ENCODE data around the gene ELAC2.

The ELAC2 gene, protein sequence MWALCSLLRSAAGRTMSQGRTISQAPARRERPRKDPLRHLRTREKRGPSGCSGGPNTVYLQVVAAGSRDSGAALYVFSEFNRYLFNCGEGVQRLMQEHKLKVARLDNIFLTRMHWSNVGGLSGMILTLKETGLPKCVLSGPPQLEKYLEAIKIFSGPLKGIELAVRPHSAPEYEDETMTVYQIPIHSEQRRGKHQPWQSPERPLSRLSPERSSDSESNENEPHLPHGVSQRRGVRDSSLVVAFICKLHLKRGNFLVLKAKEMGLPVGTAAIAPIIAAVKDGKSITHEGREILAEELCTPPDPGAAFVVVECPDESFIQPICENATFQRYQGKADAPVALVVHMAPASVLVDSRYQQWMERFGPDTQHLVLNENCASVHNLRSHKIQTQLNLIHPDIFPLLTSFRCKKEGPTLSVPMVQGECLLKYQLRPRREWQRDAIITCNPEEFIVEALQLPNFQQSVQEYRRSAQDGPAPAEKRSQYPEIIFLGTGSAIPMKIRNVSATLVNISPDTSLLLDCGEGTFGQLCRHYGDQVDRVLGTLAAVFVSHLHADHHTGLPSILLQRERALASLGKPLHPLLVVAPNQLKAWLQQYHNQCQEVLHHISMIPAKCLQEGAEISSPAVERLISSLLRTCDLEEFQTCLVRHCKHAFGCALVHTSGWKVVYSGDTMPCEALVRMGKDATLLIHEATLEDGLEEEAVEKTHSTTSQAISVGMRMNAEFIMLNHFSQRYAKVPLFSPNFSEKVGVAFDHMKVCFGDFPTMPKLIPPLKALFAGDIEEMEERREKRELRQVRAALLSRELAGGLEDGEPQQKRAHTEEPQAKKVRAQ

GRCh38 chr17:13017655-13018459 is at the start of gene ELAC2:
Gene ELAC2, minus strand, starts transcription at chr17:13018027. Its CDS starts 80 bp downstream, at chr17:13017947.
- peak; percentile 99 for DNase-seq (ENCODE audit: low spot score)

GRCh38 chr17:13065032-13065431 is 47.2 kb upstream of the ELAC2 start:
- DNase-seq (ENCODE audit: low spot score): no peak

DNA sequence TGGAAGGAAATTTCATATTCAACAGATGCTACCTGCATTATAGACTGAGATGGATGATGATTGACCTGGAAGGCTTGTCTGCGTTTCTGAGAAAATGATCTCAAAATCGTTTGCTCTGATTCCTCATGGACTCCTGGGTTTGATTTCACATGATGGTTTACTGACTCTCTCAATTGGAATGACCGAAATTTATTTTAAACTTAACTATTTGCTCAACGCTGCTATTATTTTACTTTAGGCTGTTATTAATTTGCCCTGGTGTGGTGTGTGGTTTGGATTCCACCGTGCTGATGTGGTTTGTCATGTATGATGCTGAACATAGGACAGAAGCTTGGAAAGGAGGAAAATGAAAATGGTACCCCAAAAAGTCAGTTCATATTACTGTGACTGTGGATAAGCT is 37.3 kb upstream of the ELAC2 start:
- DNase-seq (ENCODE audit: low spot score): no peak

DNA sequence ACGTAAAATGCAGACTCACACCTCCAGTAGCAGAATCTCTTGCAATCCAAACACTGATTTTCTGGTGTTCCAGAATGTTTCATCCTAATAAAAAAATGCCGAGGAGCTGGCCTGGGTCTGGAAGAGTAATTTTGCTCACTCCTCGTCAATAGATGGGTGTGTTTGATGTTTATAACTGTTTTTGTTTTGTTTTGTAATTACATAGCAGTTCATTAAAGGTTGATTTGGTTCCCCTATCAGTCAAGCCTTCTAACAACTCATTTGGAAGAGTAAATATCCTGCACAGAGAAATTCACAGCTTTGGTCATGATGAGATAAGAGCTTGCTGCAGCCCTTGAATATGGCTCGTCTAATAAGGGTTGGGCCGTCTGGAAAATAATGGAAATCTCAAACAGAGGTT is 36.8 kb upstream of the ELAC2 start:
- DNase-seq (ENCODE audit: low spot score): no peak

- DNase-seq (ENCODE audit: low spot score): no peak
These were observed 34.1 kb upstream of the ELAC2 start for GRCh38 chr17:13051915-13052314.

DNA sequence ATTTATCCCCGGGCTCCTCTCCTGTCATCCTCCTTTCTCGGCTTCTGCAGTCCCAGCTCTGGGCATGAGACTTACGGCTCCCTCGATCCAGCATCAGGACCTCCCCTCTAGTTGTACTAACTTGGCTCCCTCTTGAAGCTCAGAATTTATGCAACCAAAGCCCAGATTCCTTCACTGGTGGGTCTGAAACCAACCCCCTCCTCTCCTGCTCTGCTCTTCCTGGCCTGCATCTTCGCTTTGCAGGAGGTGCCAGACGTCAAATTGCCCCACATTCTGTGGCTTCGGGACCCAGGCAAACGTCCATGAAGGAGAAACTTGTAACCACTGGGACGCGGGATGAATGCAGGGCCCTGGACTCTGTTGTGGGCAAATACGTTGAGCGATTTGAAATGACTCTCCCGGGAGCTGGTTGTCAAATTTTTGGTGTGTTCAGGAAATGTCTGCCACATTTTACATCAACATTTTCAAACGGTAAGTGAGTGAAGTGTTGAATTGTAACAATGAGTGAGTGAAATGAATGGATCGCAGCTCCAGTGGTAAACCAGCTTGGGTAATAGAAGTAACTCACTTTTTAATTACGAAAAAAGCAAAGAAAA is 29.3 kb upstream of the ELAC2 start:
- no peak for DNase-seq (ENCODE audit: low spot score)

DNA sequence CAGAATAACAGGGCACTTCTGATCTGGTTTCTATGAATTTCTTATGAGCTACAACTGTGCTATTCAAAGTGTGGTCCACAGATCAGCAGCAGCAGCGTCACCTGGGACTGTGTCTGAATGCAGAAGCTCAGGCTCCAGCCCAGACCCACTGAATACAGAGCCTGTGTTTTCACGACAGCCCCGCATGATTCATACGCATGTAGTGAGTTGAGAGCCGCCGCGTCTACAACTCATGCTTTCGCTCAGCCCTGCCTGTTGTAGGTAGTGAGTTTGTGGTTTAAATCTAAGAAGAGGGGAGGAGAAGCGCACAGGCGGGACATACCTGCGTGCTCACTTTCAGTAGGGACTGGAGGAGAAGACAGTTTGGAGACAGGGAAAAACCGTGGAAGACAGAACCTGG is 28.5 kb upstream of the ELAC2 start:
- DNase-seq (ENCODE audit: low spot score): no peak

- no peak for DNase-seq (ENCODE audit: low spot score)
These were observed 26.8 kb upstream of the ELAC2 start for GRCh38 chr17:13044572-13045065.

DNA sequence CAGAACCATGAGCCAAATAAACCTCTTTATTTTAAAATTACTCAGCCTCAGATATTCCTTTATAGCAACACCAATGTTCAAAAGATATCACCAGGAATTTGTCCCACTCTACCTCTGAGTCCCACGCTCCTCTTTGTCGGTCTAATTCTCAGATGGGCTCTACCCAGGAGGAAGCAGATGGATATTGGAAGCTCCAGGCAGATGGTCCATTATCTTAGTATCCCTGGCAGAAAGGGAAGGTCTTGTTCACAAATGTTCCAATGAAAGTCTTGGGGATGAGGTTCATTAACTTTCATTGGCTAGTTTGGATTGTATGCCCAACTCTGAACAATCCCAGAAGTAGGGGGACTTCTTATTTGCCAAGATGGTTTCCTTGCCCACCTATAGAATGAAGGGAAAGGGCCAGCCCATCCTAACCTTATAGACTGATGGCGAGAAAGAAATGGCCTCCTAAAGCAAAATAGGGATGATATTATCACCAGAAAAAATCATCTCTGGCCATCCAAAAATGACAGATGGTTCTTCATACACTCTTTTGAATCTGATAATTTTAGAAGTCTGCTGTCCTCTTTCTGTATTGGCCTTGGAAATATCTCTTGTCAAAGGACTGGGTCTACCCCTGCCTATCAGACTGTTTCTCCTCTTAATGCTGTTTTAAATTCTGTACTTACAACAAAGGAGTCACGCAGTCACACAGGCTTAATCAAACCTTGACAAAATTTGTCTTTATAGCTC is 21.3 kb upstream of the ELAC2 start:
- no peak for DNase-seq (ENCODE audit: low spot score)

DNA sequence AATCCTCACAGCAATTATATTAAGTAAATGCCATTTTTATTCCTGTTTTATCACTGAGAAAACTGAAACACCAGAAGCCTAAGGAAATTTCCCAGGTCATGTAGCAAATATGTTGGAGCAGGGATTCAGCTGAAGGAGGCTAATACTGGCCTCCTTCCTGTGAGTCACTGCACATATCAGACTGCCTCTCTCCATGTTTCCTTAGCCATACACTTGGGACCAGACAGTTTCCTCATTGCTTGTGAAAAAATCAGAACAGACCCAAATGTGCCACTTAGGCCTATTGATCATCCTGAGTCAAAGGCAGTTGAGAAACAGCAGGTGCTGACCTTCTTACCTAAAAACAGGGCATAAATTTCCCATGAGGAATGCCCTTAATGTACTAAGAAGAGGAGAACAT is 18.9 kb upstream of the ELAC2 start:
- no peak for DNase-seq (ENCODE audit: low spot score)

DNA sequence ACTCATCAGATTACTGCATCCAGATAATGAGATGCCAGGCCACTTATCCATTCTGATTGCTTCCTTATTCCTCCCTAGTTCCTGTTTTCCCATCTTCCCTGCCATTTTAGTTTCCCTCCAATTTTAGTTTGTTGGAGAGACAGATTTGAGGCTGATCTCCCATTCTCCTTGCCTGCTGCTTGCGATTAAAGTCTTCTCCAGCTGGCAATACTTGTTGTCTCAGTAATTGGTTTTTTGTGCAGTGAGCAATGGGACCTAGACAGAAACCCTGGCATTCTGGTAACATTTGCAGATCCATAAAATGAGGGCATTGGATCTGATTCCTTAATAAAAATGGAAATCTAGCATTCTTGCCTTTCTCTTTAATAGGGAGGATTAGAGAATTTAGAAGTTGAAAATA is 17.6 kb upstream of the ELAC2 start:
- DNase-seq (ENCODE audit: low spot score): no peak

DNA sequence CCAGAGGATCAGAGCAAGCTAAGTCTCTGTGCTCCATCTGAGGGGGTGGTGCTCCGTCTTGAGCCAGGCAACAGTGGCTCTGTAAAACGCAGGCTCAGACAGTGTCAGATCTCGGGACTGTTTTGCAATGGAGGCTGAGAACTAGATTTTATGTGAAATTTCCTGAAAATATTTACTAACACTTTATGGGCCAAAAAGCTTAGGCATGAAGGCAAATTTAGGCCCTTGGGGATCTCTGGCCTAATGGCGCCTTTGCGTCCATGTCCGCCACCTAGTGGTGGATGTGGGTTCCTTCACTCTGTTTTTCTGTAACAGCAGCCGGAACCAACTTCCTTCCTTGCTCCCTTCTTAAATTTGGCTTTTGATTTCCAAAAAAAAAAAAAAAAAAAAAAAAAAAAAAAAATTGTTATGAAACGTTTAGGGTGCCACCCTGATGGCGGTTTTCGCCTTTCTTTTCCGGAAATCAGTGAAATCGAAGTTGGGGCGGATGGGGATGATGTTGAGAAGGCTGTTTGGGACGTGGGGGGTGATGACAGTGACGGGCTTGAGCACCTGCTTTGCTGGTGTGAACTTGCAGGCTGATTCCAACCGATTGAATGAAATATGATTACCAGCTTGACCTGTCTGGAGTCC is 14.0 kb upstream of the ELAC2 start:
- peak; percentile 52 for DNase-seq (ENCODE audit: low spot score)

DNA sequence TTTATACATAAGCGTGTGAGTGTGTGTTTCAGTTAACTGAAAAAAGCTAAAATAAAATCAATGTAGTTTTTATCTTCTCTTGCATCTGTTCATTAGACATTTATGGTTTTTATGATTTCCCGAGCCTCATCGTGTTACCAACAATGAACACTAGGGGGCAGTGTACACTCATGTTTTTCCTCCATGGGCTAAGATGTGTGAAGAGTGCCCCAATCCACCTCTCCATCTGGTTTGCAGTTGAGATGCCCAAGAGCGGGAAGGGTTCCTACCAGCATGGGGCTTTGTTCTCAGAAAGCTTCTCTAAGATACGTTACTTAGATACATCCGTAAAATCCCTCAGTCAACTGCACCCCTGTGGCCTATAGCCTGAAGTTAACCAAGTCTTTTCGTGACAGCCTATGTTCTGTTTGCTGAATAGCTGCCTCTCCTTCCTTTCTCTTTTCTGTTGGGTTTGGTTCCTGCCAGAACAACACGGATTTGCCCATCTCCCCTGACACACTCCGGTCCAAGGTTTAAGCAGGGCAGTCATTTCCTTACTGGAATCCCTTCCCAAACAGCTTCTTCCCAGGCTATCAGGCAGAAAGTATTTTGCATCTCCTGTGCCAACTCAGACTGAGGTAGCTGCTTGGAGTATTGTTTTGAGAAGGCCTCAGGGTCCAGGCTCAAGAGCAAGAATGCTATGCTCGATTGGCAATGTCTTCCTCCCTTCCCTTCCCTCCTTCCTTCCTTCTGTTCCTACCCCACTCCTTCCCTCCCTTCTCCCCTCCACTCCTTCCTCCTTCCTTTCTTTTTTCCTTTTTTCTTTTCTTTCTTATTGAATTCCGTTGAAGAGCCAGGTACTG is 12.9 kb upstream of the ELAC2 start:
- DNase-seq (ENCODE audit: low spot score): peak; percentile 49

GRCh38 chr17:13030056-13030455 is 12.2 kb upstream of the ELAC2 start:
- no peak for DNase-seq (ENCODE audit: low spot score)

GRCh38 chr17:13029340-13029739 is 11.5 kb upstream of the ELAC2 start:
- no peak for DNase-seq (ENCODE audit: low spot score)

DNA sequence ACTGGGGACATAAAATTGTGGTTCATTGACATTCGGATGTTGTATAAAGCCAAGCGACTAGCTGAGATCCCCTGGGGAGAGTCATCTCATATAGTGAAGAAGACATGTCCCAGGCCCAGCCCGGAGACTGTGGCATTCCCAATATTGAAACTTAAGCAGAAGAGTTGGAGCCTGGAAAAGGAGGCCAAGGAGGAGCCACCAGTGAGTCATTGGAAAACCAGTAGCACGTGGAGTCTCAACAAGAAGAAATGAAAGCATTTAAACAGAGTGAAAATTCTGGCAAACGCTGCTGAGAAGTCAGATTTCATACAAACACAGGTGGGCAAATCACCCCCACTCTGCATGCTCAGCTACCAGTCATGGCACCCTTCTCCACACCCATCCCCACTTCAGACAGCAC is 9.4 kb upstream of the ELAC2 start:
- no peak for DNase-seq (ENCODE audit: low spot score)

DNA sequence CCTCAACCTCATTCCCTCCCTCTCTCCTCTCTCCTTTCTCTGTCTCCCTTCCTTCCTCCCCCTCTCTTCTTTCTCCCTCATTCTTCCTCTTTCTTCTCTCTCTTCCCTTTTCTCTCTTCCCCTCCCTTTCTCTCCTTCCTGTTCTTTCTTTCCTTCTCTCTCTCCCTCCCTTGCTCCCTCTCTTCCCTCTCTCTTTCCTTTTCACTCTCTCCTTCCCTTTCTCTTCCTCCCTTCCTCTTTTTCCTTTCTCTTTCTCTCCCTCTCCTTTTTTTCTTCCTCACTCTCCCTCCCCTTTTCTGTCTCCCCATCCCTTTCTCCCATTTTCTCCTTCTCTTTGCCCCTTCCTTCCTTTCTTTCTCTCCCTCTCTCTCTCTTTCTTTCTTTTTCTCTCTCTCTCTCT is 7.9 kb upstream of the ELAC2 start:
- DNase-seq (ENCODE audit: low spot score): no peak

- no peak for DNase-seq (ENCODE audit: low spot score)
These were observed 7.4 kb upstream of the ELAC2 start for GRCh38 chr17:13025258-13025627.

GRCh38 chr17:13024526-13025257 is 6.9 kb upstream of the ELAC2 start:
- DNase-seq (ENCODE audit: low spot score): peak; percentile 67
